Measurements from ENCODE around the gene ACTR3.

The ACTR3 gene

GRCh38 chr2:113965644-113966043 lies 75.8 kb downstream of the ACTR3 start:
- no peak for DNase-seq (ENCODE audit: low read depth in 3 of 3)

DNA sequence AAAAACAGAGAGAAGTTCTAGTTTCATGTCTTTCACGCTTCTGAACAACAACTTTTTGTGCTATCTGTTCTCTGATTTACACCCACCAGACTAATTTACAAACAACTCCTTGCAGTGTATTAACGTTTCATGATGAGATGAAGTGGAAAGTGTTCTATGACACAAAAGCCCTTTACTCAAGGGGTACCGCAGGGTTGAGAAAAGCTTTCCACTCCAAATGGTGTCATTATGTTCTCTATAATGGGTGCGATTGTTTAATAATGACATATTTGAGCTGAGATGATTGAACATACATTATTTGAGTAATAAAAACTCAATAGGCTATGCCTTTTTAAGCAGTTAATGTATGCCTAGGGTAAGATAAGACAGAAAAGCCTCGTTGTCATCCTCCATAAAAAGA lies 76.3 kb downstream of the ACTR3 start:
- no peak for DNase-seq (ENCODE audit: low read depth in 3 of 3)

DNA sequence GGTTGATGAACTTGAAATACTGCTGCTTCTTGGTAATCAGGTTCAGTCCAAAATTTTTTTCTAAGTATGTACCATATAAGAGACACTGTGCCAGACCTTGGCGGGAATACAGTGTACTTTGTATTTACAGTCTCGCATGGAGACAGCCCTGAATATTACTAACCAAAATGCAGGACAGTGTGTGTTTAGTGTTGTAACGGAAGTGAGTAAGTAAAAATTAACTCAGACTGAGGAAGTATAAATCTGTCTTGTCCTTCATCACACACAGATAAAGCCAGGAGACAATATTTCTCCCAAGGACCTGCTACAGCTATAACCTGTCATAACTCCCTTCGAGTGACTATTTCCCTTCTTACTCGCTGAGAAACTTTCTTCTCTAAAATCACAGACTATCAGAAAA lies 76.9 kb downstream of the ACTR3 start:
- no peak for DNase-seq (ENCODE audit: low read depth in 3 of 3)

DNA sequence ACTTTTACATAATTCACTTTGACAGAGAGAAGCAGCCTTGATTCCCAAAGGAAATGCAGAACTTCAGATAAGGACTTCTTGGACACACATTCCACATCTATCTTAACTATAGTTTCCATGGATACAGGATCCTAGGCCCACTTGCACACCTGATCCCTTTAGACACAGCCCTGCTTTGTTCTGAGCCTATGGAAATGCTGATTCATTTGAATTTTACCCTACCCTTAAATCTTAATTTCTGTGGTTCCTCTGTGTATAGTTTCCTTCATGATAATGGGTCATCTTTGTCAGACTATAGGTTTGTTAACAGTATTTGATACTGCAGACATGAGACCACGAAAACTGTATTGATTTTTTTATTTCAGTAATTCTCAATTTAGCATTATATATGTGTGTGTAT lies 77.4 kb downstream of the ACTR3 start:
- no peak for DNase-seq (ENCODE audit: low read depth in 3 of 3)

GRCh38 chr2:113972766-113973165 lies 82.9 kb downstream of the ACTR3 start:
- DNase-seq (ENCODE audit: low read depth in 3 of 3): no peak

DNA sequence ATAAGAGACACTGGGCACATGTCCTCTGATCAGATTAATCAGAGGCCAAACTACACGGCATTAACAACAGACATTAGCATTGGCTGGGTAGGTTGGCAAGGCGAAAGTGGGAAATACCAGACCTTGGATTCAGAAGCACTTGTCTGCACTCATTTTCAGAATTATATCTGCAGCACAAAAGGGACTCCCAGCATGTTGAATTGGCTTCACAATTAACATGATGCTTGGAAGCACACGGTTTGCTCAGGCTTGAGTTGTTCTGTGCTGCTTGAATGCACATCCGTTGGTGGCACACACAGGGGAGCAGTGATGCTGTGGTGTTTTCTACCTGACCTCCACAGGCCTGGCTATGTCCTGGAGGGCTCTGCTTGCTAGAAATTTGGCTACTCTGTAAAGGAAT lies 83.9 kb downstream of the ACTR3 start:
- DNase-seq (ENCODE audit: low read depth in 3 of 3): no peak

DNA sequence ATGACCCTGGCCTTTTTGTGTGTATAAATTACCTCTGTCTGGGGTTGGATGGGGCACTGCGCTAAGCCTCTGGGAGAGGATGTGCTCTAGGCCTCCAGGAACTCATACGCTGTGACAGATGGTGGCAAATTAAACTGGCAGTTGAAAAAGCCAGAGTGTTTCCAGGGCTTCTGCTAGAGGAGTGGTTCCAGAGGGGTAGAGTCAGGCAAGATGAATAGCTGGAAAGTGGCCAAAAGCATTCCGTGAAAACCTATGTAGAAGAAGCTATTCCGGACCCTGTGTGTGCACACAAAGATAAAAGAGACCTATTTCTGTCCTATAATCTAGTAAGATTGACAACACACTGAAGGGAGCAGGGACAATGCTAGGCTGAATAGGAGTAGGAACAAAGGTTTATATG lies 84.8 kb downstream of the ACTR3 start:
- no peak for DNase-seq (ENCODE audit: low read depth in 3 of 3)

- no peak for DNase-seq (ENCODE audit: low read depth in 3 of 3)
Measured at GRCh38 chr2:113976277-113976928, 86.5 kb downstream of the ACTR3 start.

GRCh38 chr2:113977060-113977659 lies 87.3 kb downstream of the ACTR3 start:
- no peak for DNase-seq (ENCODE audit: low read depth in 3 of 3)

DNA sequence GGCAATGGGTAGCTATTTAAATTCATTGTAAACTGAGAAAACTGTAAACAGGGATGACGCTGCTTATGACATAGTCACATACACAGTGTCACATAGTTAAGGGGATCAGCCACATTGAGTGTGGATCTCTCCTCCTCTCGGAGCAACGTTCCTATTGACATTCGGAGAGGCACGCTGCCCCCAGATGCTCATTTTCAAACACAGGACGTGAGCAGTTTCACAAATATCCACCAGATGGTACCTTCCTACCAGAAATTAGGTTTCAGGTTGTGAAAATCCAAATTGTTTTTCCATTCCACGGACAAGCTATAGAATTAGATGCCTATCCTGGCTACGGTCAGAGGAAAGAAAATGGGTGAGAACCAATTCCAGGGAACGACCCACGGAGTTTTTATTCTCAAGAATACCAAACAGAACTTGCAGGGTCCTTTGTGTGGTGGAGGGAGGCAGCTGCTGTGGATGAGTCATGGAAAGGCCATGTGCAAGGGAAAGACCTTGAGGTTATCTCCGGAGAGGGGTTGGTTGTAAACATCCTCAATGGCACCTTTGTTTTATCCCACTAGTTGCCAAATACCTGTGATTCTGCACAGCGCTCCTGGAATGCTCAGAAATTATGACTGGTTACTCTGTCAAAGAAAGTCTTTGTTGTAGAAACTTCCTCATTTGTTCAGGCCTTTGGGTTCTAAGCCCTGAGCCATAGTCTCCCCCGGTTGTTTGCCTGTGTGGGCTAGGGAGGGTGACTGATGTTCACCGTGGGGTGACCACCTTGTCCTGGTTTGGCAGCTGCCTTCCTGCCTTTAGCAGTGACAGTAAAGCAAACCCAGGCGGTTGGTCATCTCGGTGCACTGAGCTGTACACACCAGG lies 88.0 kb downstream of the ACTR3 start:
- no peak for DNase-seq (ENCODE audit: low read depth in 3 of 3)

DNA sequence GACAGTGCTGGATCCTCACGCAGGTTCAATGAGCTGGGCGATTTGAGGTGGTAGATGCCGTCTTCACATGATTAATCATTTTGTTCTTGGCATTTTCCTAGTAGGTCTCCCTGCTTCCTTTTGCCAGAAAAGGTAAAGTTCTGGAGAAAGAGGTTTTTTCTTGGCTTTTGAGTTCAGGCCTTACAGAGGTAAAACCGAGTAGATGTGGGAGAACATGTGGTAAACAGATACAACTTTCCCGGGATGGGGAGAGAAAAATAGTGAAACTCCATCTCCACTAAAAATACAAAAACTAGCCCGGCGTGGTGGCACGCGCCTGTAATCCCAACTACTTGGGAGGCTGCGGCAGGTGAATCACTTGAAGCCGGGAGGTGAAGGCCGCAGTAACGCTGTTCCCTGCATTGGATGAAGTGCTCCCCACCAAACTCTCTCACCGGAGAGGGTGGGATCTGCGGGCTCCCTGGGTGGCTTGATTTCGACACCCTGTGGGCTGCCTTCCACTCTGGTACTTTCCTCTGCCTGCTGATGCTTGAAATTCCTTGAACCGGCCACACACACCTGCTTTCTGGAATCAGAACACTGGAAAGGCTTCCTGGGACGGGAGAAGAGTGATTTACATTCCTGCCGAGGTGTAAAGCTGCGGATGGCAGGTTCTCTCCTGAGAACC lies 88.8 kb downstream of the ACTR3 start:
- no peak for DNase-seq (ENCODE audit: low read depth in 3 of 3)

GRCh38 chr2:113979191-113980128 lies 89.6 kb downstream of the ACTR3 start:
- peak; percentile 12 to 76 (median 43) for DNase-seq (ENCODE audit: low read depth in 3 of 3)

GRCh38 chr2:113980946-113981345 lies 91.1 kb downstream of the ACTR3 start:
- no peak for DNase-seq (ENCODE audit: low read depth in 3 of 3)

GRCh38 chr2:113981404-113982134 lies 91.7 kb downstream of the ACTR3 start:
- DNase-seq (ENCODE audit: low read depth in 3 of 3): no peak

- DNase-seq (ENCODE audit: low read depth in 3 of 3): no peak
Measured at GRCh38 chr2:113985554-113986397, 95.9 kb downstream of the ACTR3 start.

GRCh38 chr2:113986762-113987290 lies 96.9 kb downstream of the ACTR3 start:
- DNase-seq (ENCODE audit: low read depth in 3 of 3): no peak

GRCh38 chr2:113992090-113992489 lies 102.2 kb downstream of the ACTR3 start:
- no peak for DNase-seq (ENCODE audit: low read depth in 3 of 3)

DNA sequence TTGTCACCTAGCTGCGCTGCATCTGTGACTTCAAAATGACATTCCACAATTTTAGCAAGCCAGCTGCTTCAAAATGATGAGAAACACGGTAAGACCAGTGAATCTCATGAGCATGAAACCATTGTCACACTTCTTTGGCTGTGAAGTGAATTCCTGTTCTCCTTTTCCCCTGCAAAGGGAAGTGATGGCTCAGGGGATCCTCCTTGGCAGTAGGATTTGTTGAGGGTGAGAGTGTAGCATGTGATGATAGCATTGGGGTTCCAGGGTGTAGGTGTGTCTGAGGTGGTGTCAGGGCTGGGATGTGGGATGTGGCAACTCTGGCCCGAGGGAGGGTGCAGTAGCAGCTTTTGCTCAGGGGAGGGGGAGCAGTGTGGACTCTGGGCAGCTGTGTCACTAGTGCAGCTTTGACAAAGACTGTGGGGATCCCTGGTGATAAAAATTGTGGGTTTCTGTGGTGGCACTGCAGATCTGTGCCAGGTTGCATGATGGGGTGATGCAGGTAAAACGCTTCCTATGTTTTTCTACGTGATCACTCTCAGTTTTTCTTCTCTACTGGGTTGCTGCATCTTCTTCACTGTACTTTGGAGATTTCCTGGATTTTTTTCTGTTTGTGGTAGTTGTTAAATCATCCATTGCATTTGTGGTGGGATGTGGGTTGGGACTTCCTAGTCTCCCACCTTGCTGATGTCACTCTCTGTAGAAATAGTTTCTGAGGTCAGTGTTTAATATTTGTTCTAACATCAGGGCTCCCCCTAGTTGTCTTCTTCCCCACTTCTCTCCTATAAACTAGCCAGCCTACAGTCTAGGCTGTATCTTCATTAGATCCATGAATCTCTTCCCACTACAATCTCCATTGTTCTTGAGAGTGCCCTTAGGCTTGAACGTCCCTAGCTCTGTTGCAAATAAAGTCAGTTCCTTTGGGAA lies 107.0 kb downstream of the ACTR3 start:
- DNase-seq (ENCODE audit: low read depth in 3 of 3): no peak

Measured in stimulated activated CD4-positive, alpha-beta T cell treated with anti-CD3 and anti-CD28 coated beads, TNF-alpha, amount 100 ng/mL, for 24 hours (primary cell).